B cell (primary cell): ENCODE measurements around the gene TMEM131L. TPM values are rescaled to one million over a fixed set of nuclear protein-coding genes. Genes with fewer than 3 reads are reported as not detected.

ENCODE experiments used
- ATAC-seq: fragments of 200-7000 bp; cut with Tn5 transposase; one replicate; pipeline ENCODE4 v1.10.0; 2021; ENCODE audit warnings: low read depth, mild to moderate bottlenecking, moderate number of reproducible peaks, moderate library complexity
- CTCF ChIA-PET: fragments of 350-600 bp; sonication (Branson Sonifier 250); formaldehyde crosslinking; loops from one replicate; lab custom pipeline; 2021; ENCODE audit warnings: antibody characterized with exemption, inconsistent platforms; lab: Charles Lee
- POLR2A ChIA-PET: fragments of 350-600 bp; sonication (Branson Sonifier 250); formaldehyde crosslinking; loops from one replicate; lab custom pipeline; 2021; ENCODE audit warnings: antibody characterized with exemption; lab: Charles Lee
- DNase-seq: peaks from one replicate; pipeline ENCODE4 v3.0.0; 2013
- H2AFZ ChIP-seq: 2 replicates; pipeline ENCODE4 v1.6.1; 2012; ENCODE audit warnings: mild to moderate bottlenecking, low read depth, low read length; ENCODE audit not compliant: insufficient read depth, poor library complexity, severe bottlenecking
- H3K27ac ChIP-seq, 2 donors: 1 replicate in 1 of 2; 2 replicates in 1 of 2; pipeline ENCODE4 v1.5.1; 2012 to 2013; ENCODE audit warnings: low read length in 2 of 2, mild to moderate bottlenecking in 2 of 2, moderate library complexity in 1 of 2
- H3K27me3 ChIP-seq, 4 experiments: fragments of 200-600 bp in 1 of 4; sonication (generic) in 1 of 4; replicated peaks in 1 of 4; 1 replicate in 2 of 4; 2 replicates in 2 of 4; pipeline versions ENCODE4 v1.6.1 to v1.7.0; 2013 to 2016; ENCODE audit warnings: low read length in 3 of 4, mild to moderate bottlenecking in 2 of 4, mixed read lengths in 1 of 4, moderate library complexity in 1 of 4; ENCODE audit not compliant: insufficient read depth in 4 of 4, control insufficient read depth in 3 of 4; ENCODE audit errors: control extremely low read depth in 1 of 4
- H3K36me3 ChIP-seq, 2 experiments: replicated peaks in 1 of 2; 1 replicate in 1 of 2; 2 replicates in 1 of 2; pipeline versions ENCODE4 v1.6.1 to v1.7.1; 2013; ENCODE audit warnings: low read length in 1 of 2; ENCODE audit not compliant: insufficient read depth in 2 of 2, control insufficient read depth in 1 of 2; ENCODE audit errors: control extremely low read depth in 1 of 2, extremely low read depth in 1 of 2
- H3K4me1 ChIP-seq, 2 donors: fragments of 200-600 bp in 1 of 2; sonication (generic) in 1 of 2; 1 replicate in 1 of 2; 2 replicates in 1 of 2; pipeline versions ENCODE4 v1.5.1 to v1.6.1; 2013 to 2017; ENCODE audit warnings: low read length in 2 of 2; ENCODE audit not compliant: control insufficient read depth in 2 of 2, insufficient read depth in 2 of 2
- H3K4me2 ChIP-seq: replicated peaks from 2 replicates; pipeline ENCODE3; 2012; ENCODE audit warnings: mild to moderate bottlenecking, low read depth, low read length; ENCODE audit not compliant: poor library complexity, severe bottlenecking
- H3K4me3 ChIP-seq, 5 experiments: fragments of 200-600 bp in 1 of 5; sonication (generic) in 1 of 5; 1 replicate in 3 of 5; 2 replicates in 2 of 5; pipeline versions ENCODE4 v1.5.1 to v1.7.0; 2011 to 2016; ENCODE audit warnings: low read length in 4 of 5, mild to moderate bottlenecking in 4 of 5, low read depth in 2 of 5, control low read depth in 1 of 5, moderate library complexity in 1 of 5; ENCODE audit not compliant: insufficient read depth in 1 of 5; ENCODE audit errors: control extremely low read depth in 1 of 5, extremely low read depth in 1 of 5
- H3K79me2 ChIP-seq: fragments of 200-600 bp; sonication (generic); one replicate; pipeline ENCODE4 v1.6.0; 2016; ENCODE audit warnings: low read length; ENCODE audit not compliant: control insufficient read depth, insufficient read depth
- H3K9ac ChIP-seq: fragments of 200-600 bp; sonication (generic); 2 replicates; pipeline ENCODE4 v1.6.1; 2017; ENCODE audit warnings: mild to moderate bottlenecking, low read length, moderate library complexity
- H3K9me3 ChIP-seq, 3 donors: one replicate each; pipeline versions ENCODE4 v1.6.1 to v1.7.1; 2013; ENCODE audit warnings: low read length in 2 of 3; ENCODE audit not compliant: control insufficient read depth in 2 of 3, insufficient read depth in 1 of 3; ENCODE audit errors: control extremely low read depth in 1 of 3
- H4K20me1 ChIP-seq: 2 replicates; pipeline ENCODE4 v1.6.0; 2012; ENCODE audit warnings: mild to moderate bottlenecking, low read length; ENCODE audit not compliant: insufficient read depth, control insufficient read depth, poor library complexity, severe bottlenecking
- H3K27ac Mint-ChIP-seq: one replicate; pipeline ENCODE4 v1.8.0; 2021; ENCODE audit warnings: mixed read lengths
- H3K27me3 Mint-ChIP-seq: one replicate; pipeline ENCODE4 v1.8.0; 2021; ENCODE audit warnings: mixed read lengths
- H3K4me1 Mint-ChIP-seq: one replicate; pipeline ENCODE4 v1.8.0; 2021; ENCODE audit warnings: mixed read lengths
- H3K4me3 Mint-ChIP-seq: one replicate; pipeline ENCODE4 v1.8.0; 2021; ENCODE audit warnings: mixed read lengths
- H3K9me3 Mint-ChIP-seq: one replicate; pipeline ENCODE4 v1.8.0; 2022; ENCODE audit warnings: mixed read lengths; ENCODE audit not compliant: insufficient read depth
- CTCF ChIP-seq: fragments of 200-600 bp; IDR thresholded peaks from one replicate; pipeline ENCODE4 v1.8.0; 2022; ENCODE audit warnings: antibody characterized with exemption, mild to moderate bottlenecking
- EZH2 ChIP-seq: IDR thresholded peaks from 2 replicates; pipeline ENCODE4 v1.6.1; 2012; ENCODE audit warnings: borderline replicate concordance, low read depth, mild to moderate bottlenecking, moderate library complexity, low read length; ENCODE audit not compliant: insufficient read depth, poor library complexity, severe bottlenecking
- WGBS: methylation state at CpG from one replicate; pipeline ENCODE4 v1.1.5; 2013; ENCODE audit warnings: missing lambda C conversion rate; ENCODE audit not compliant: insufficient coverage; 5-methylcytosine and 5-hydroxymethylcytosine counted together
- intact Hi-C: fragments of 100-400 bp; cut with micrococcal nuclease; formaldehyde crosslinking; loops from one replicate; pipeline ENCODE4 v1.10.0; 2022
- polyA plus RNA-seq: library from polyadenylated mRNA; depleted of rRNA; stranded (reverse); fragments of >200 nt; gene quantifications from 2 replicates; pipeline ENCODE4 v1.2.3, GENCODE V29; 2012
- total RNA-seq, 2 donors: library from RNA; stranded (reverse); fragments of 120-200 nt in 1 of 2; gene quantifications; 1 replicate in 1 of 2; 2 replicates in 1 of 2; pipeline versions ENCODE4 v1.2.3 to v1.2.4, GENCODE V29; 2013 to 2022

TMEM131L gene
- total and polyA plus RNA-seq, 2 donors (not counting 1 experiment from before 2014, with no cell fraction given) = 56.4 to 120 TPM

DNA sequence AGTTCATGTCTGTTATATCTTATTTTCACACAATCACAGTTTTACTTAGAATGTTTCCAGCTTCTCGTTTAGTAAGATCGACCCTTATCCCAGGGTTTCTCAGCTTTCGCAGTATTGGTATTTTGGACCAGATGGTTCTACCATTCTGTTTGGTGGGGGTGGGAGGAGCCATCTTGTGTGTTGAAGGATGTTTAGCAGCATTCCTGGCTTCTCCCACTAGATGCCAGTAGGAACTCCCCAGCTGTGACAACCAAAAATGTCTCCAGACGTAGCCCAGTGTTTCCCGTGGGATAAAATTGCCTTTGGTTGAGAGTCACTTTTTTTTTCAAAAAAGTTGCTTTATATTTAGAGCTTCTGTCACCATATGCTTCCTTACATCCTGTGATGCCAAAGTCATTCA lies 127.0 kb downstream of the TMEM131L start:
- peaks cover 19% of the 10 kb centered on the region for H4K20me1 ChIP-seq
- H3K4me2 ChIP-seq = no peak overlapping the region
- H3K9me3 ChIP-seq = no peaks in the 10 kb centered on the region
- H3K9ac ChIP-seq = no peak overlapping the region
- ATAC-seq (no peak), DNase-seq (no peak)
- Mint-ChIP-seq H3K27ac (no peak overlapping the region), H3K27me3 (no peaks in the 10 kb centered on the region), H3K4me1 (no peaks in the 10 kb centered on the region), H3K9me3 (no peaks in the 10 kb centered on the region), H3K4me3 (no peak overlapping the region)
- H2AFZ ChIP-seq = no peak overlapping the region
- ChIA-PET CTCF (interaction anchor here (1.8 kb wide), 1 partner anchor 9 kb away, joined by 5 read pairs; no protein-coding TSS in a partner anchor), POLR2A (interaction anchor here (0.5 to 0.6 kb wide), 2 partner anchors 8 to 169 kb away, joined by 4 read pairs; no protein-coding TSS in a partner anchor)
- no peak for TF ChIP-seq EZH2
- TF ChIP-seq CTCF = no peak
- intact Hi-C loops = no loop called here
- WGBS = 100% methylated on average over 1 of the region's 5 CpGs
- no peak overlapping the region for H3K27ac ChIP-seq
- no peaks in the 10 kb centered on the region for H3K4me1 ChIP-seq
- H3K36me3 ChIP-seq = peaks cover 39 to 97% of the 10 kb centered on the region in 2 experiments
- no peaks in the 10 kb centered on the region for H3K27me3 ChIP-seq
- peaks cover 65% of the 10 kb centered on the region for H3K79me2 ChIP-seq
- H3K4me3 ChIP-seq = no peak overlapping the region

DNA sequence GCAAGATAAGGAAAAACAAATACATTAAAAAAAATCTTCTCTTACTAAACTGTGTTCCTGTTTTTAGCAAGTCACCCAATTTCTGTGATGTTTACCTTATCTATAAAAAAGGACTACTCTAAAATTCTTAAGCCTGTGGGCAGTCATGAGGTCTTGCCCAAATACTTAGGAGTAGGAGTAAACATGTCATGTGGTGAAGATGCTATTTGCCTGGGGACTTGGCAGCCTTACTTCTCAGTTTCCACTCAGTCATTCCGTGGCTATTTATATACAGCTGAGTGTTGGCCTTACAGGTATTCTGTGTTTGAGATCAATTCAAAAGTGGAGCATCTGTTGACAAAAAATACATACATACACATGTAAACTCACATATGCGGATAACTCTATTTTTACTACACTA lies 128.1 kb downstream of the TMEM131L start:
- Histone ChIP-seq H3K4me3 (no peak overlapping the region), H3K4me1 (no peaks in the 10 kb centered on the region), H4K20me1 (peaks cover 19% of the 10 kb centered on the region), H3K27ac (no peak overlapping the region), H3K9me3 (no peaks in the 10 kb centered on the region), H3K9ac (no peak overlapping the region), H3K36me3 (peaks cover 45 to 97% of the 10 kb centered on the region in 2 experiments), H2AFZ (no peak overlapping the region), H3K4me2 (no peak overlapping the region), H3K79me2 (peaks cover 65% of the 10 kb centered on the region), H3K27me3 (no peaks in the 10 kb centered on the region)
- CTCF ChIA-PET = no interaction called here
- Mint-ChIP-seq H3K27me3 (no peaks in the 10 kb centered on the region), H3K4me1 (peaks cover 3% of the 10 kb centered on the region), H3K4me3 (no peak overlapping the region), H3K27ac (peak overlapping the region; percentile 56), H3K9me3 (no peaks in the 10 kb centered on the region)
- no peak for ATAC-seq
- no peak for TF ChIP-seq CTCF
- no peak for TF ChIP-seq EZH2
- POLR2A ChIA-PET = no interaction called here
- DNase-seq = no peak
- intact Hi-C loops = no loop called here
- no CpG with 5 or more reads among the region's 2 CpGs for WGBS
